Effector memory CD8-positive, alpha-beta T cell (primary cell): ENCODE measurements around the gene METRN.

Experiments used
- ATAC-seq: fragments of 150-1000 bp; cut with Tn5 transposase; replicated peaks from 2 replicates; pipeline ENCODE4 v1.10.0; 2021; ENCODE audit warnings: mild to moderate bottlenecking, moderate library complexity
- DNase-seq, 3 experiments: peaks; one replicate each; pipeline ENCODE4 v3.0.0; 2021
- H3K27ac Mint-ChIP-seq, 2 donors: one replicate each; pipeline ENCODE4 v1.8.0; 2022; ENCODE audit warnings: mild to moderate bottlenecking in 2 of 2, mixed read lengths in 2 of 2, moderate library complexity in 2 of 2
- H3K27me3 Mint-ChIP-seq, 2 donors: one replicate each; pipeline ENCODE4 v1.8.0; 2022; ENCODE audit warnings: mixed read lengths in 2 of 2
- H3K36me3 Mint-ChIP-seq: one replicate; pipeline ENCODE4 v1.8.0; 2022; ENCODE audit warnings: mild to moderate bottlenecking, moderate library complexity, mixed read lengths; ENCODE audit not compliant: insufficient read depth
- H3K4me1 Mint-ChIP-seq, 2 donors: one replicate each; pipeline ENCODE4 v1.8.0; 2022; ENCODE audit warnings: low read depth in 2 of 2, mixed read lengths in 2 of 2
- H3K4me3 Mint-ChIP-seq, 2 donors: one replicate each; pipeline ENCODE4 v1.8.0; 2022; ENCODE audit warnings: mild to moderate bottlenecking in 2 of 2, mixed read lengths in 2 of 2, moderate library complexity in 2 of 2
- H3K9me3 Mint-ChIP-seq, 2 donors: one replicate each; pipeline ENCODE4 v1.8.0; 2022; ENCODE audit warnings: mixed read lengths in 2 of 2

Gene METRN

GRCh38 chr16:692356-693108 lies 22.4 kb upstream of the METRN start:
- Mint-ChIP-seq H3K4me3 (peak overlapping the region in 1 of 2 donors; percentile 86), H3K27me3 (no peaks in the 10 kb centered on the region), H3K27ac (peak overlapping the region; percentile 33 to 44), H3K9me3 (no peaks in the 10 kb centered on the region), H3K4me1 (peaks cover 15 to 24% of the 10 kb centered on the region in 2 donors), H3K36me3 (peaks cover 9% of the 10 kb centered on the region)
- no peak for DNase-seq
- ATAC-seq: no peak

DNA sequence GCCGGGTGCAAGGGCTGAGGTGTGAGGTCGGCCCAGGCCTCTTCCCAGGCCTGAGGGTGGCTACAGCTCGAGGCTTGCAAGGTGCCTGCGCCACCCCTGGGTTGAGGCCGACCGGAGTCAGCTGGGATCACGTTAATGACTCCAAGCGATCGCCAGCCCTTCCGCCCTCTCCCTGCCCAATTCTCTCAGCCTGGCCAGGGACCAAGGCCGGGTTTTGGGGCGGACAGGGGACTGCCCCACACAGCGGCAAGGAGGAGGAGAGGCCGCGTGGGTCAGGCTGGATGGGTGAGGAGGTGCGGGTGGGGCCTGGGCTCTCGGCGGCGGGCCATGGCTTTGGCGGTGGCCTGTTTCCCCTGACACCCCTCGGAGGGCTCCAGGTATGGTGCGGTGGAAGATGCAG lies 21.6 kb upstream of the METRN start:
- DNase-seq: no peak
- Mint-ChIP-seq H3K4me3 (peak overlapping the region; percentile 54 to 86), H3K9me3 (no peaks in the 10 kb centered on the region), H3K27ac (peak overlapping the region in 1 of 2 donors; percentile 33), H3K4me1 (peaks cover 15 to 24% of the 10 kb centered on the region in 2 donors), H3K27me3 (no peaks in the 10 kb centered on the region), H3K36me3 (peaks cover 9% of the 10 kb centered on the region)
- no peak for ATAC-seq

GRCh38 chr16:693766-694165 lies 21.2 kb upstream of the METRN start:
- H3K4me3 Mint-ChIP-seq: peak overlapping the region; percentile 54 to 86
- no peaks in the 10 kb centered on the region for H3K9me3 Mint-ChIP-seq
- no peak overlapping the region for H3K27ac Mint-ChIP-seq
- DNase-seq (peak in 2 of 3 experiments; percentile 41 to 42), ATAC-seq (peak; percentile 45)
- H3K4me1 Mint-ChIP-seq: peaks cover 15 to 24% of the 10 kb centered on the region in 2 donors
- H3K27me3 Mint-ChIP-seq: no peaks in the 10 kb centered on the region
- H3K36me3 Mint-ChIP-seq: peaks cover 9% of the 10 kb centered on the region

DNA sequence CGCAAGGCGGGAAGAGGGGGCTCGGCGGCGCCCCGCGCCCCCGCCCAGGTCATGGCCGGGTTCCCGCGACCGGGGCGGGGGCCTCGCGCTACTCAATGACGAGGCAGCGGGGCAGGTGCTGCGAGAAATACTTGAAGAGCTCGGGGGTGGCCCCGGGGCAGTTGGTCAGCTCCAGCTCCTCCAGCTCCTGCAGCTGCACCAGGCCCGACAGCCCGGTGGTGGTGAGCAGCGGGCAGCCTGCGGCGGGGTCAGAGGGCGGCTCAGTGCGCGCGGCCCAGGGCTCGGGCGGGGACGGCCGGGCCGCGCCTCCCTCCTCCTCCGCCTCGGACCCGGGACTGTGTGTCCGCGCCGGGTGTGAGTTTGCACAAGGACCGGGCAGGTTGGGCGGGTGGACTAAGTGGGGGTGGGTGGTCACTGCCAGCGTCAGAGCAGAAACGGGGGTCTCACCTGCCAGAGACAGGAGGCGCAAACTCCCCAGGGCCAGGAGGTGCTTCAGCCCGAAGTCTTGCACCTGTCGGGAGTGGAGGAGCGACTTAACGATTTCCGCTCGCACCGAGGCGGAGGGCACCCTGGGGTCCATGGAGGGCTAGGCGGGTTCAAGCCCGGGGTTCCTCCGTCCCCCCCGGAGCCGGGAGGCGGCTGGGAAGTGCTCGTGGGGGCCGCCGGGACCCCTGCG lies 20.6 kb upstream of the METRN start:
- Mint-ChIP-seq H3K36me3 (peaks cover 9% of the 10 kb centered on the region), H3K27me3 (no peaks in the 10 kb centered on the region), H3K9me3 (no peaks in the 10 kb centered on the region), H3K4me3 (peak overlapping the region; percentile 73 to 86), H3K4me1 (peaks cover 15 to 19% of the 10 kb centered on the region in 2 donors), H3K27ac (no peak overlapping the region)
- DNase-seq: no peak
- ATAC-seq: peak; percentile 12

DNA sequence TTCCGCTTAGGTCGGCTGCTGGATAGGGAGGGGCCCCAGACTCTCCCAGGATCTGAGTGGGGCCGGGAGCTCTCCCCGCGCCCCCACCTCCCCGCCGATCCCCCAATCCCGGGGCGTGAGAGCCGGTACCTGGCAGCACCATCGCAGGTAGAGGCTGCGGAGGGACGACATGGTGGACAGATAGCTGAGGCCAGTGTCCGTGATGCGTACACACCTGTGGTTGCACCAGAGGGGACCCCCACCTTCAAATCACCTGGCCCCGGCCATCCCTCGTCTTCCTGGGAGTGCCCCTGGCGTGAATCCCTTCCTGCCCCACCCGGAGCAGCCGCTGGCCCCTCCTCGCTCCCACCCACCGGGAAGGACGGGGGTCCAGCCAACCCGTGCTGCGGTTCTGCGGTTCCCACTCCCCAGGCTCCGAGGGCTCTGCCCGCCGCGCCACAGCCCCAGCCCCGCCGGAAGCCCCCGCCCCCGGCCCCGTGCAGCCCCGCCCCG lies 20.0 kb upstream of the METRN start:
- Mint-ChIP-seq H3K36me3 (peaks cover 9% of the 10 kb centered on the region), H3K4me1 (peaks cover 15% of the 10 kb centered on the region in 2 donors), H3K9me3 (no peaks in the 10 kb centered on the region), H3K4me3 (peak overlapping the region; percentile 73 to 86), H3K27me3 (no peaks in the 10 kb centered on the region), H3K27ac (no peak overlapping the region)
- ATAC-seq (no peak), DNase-seq (no peak)

DNA sequence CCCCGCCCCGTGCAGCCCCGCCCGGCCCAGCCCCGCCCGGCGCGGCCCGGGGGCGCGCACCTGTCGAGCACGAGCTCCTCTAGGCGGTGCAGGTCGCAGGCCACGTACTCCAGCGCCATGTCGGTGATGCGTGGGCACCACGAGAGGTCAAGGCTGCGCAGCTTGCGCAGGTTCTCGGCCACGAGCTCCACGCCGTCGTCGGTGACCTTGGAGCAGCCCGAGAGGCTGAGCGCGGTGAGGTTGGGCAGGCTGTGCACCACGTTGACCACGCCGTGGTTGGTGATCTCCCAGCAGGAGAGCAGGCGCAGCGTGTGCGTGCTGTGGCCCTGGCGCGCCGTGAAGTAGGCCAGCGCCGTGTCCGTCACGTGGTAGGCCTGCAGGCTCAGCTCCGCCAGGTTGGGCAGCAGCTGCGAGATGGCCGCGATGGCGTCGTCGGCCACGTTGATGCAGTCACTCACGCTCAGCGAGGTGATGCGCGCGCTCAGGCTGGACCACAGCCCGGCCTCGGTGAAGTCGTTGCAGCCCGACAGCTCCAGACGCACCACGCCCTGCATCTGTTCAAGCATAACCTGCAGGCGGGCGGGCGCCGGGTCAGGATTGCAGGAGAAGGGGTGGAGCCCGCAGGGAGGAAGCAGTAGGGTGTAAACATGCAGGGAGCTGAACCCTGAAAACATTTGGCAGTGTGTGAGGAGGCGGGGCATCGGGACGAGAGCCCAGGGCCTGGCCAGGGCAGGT lies 19.4 kb upstream of the METRN start:
- peaks cover 10 to 11% of the 10 kb centered on the region in 2 donors for H3K4me1 Mint-ChIP-seq
- peak overlapping the region; percentile 74 to 86 for H3K4me3 Mint-ChIP-seq
- H3K36me3 Mint-ChIP-seq: peaks cover 6% of the 10 kb centered on the region
- peak in 2 of 3 experiments; percentile 46 to 52 for DNase-seq
- no peak overlapping the region for H3K27ac Mint-ChIP-seq
- H3K9me3 Mint-ChIP-seq: no peaks in the 10 kb centered on the region
- no peaks in the 10 kb centered on the region for H3K27me3 Mint-ChIP-seq
- ATAC-seq: peak; percentile 69

DNA sequence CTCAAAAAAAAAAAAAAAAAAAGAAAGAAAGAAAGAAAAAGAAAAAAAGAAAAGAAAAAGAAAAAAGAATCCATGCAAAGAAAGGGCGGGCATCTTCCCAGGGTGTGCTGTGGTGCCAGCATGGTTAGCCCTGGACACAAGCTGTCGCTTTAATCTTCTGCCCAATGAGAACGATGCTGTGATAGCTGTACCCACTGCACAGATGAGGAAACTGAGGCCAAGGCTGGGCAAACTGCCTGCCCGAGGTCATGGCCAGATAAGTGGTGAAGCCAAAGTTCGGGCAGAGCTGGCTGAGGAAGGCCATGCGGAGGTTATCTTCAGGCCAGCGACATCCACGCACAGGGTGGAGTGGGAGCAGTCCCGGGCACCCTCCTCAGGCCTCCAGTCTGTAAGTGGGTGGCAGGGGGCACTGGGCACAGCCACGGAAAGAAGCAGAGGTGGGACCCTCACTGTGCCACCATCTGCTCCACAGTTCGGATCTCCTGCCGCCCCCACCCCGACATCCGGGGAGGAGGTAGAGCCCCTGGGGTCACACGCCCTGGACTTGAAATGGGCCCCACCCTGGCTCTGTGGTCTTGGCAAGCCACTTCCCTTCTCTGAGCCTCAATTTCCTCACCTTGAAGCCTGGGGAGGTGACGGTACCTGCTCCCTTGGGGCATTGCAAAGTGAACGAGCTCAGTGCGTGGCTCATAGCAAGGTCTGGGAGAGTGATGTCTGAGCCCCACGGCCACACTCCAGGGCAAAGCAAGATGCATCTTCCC lies 15.8 kb upstream of the METRN start:
- Mint-ChIP-seq H3K27ac (no peak overlapping the region), H3K9me3 (no peaks in the 10 kb centered on the region), H3K4me1 (peaks cover 4 to 10% of the 10 kb centered on the region in 2 donors), H3K36me3 (peaks cover 9% of the 10 kb centered on the region), H3K27me3 (peaks cover 14 to 24% of the 10 kb centered on the region in 2 donors), H3K4me3 (peak overlapping the region; percentile 40 to 54)
- DNase-seq: no peak
- ATAC-seq: no peak

DNA sequence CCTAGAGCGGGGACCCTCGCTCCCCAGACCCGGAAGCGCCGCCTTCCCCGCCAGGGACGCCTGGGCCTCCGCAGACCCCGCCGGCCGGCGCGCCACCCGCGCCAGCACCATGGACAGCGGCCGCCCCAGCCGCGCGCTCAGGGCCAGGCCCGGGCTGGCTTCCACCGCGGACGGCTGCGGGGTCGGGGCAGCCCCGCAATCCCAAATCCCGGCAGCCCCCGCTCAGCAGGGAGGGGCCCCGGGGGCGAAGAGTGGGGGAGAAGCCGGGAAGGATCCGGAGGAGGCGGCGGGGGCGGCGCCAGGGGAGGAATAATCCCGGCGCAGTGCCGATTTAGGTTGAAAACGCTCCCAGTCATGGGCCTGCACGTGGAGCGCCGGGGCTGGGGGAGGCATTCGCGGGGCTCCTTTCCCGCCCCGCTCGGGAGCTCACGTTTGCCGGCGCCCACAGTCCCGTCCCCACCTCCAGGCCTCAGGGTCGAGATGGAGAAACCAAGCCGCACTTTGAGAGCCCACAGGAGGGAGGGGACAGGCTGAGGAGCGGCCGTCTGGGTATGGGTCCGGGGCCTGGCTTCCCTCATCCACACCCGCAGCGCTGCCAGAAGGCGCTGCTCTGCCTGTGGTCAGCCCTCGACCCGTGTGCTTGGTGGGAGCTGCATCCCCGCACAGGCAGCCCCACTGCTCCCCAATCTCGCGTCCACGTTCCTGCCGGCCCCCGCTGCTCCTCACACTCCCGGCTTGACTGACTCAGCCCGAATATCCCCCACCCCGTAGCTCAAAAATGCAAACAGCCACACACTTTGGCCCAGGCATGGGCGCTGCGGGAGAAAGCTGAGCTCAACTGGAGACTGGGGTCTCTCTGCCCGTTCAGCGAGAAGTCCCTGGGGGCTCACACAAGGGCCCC lies 14.0 kb upstream of the METRN start:
- ATAC-seq (peak; percentile 74), DNase-seq (peak; percentile 44 to 58 (median 56))
- Mint-ChIP-seq H3K4me3 (no peak overlapping the region), H3K36me3 (peaks cover 12% of the 10 kb centered on the region), H3K4me1 (peaks cover 0 to 4% of the 10 kb centered on the region in 2 donors), H3K27me3 (peaks cover 14 to 31% of the 10 kb centered on the region in 2 donors), H3K27ac (peak overlapping the region in 1 of 2 donors; percentile 65), H3K9me3 (no peaks in the 10 kb centered on the region)

GRCh38 chr16:702341-702740 lies 12.6 kb upstream of the METRN start:
- H3K27me3 Mint-ChIP-seq: peaks cover 20 to 44% of the 10 kb centered on the region in 2 donors
- H3K36me3 Mint-ChIP-seq: peaks cover 9% of the 10 kb centered on the region
- peaks cover 0 to 9% of the 10 kb centered on the region in 2 donors for H3K4me1 Mint-ChIP-seq
- DNase-seq: no peak
- no peak for ATAC-seq
- no peaks in the 10 kb centered on the region for H3K9me3 Mint-ChIP-seq
- H3K4me3 Mint-ChIP-seq: peak overlapping the region; percentile 15 to 29
- H3K27ac Mint-ChIP-seq: no peak overlapping the region

- Mint-ChIP-seq H3K36me3 (peaks cover 9% of the 10 kb centered on the region), H3K27ac (no peak overlapping the region), H3K27me3 (peaks cover 29 to 54% of the 10 kb centered on the region in 2 donors), H3K9me3 (no peaks in the 10 kb centered on the region), H3K4me1 (peaks cover 0 to 9% of the 10 kb centered on the region in 2 donors), H3K4me3 (no peak overlapping the region)
- DNase-seq (no peak), ATAC-seq (no peak)
Measured at GRCh38 chr16:703406-703805, 11.5 kb upstream of the METRN start.

DNA sequence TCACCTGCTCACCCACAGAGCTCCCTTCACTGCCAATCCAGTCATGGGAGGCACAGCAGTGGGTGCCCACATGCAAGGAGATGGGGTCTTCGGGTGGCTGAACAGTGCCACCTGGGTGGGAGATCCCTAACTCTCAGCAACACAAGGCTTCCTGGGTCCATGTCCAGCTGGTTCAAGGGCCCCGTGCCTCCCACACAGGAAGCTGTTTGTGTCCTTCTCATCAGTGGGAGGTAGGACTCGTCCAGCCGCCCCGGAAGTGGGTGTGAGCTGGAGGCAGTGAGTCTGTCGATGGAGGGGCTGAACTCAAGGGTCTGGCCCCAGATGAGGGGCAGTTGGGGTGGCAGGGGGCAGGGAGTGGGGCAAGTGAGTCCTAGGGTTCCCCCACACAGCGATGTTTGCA lies 10.9 kb upstream of the METRN start:
- peaks cover 9% of the 10 kb centered on the region for H3K36me3 Mint-ChIP-seq
- H3K4me3 Mint-ChIP-seq: no peak overlapping the region
- H3K27me3 Mint-ChIP-seq: peaks cover 35 to 61% of the 10 kb centered on the region in 2 donors
- no peak overlapping the region for H3K27ac Mint-ChIP-seq
- peaks cover 0 to 9% of the 10 kb centered on the region in 2 donors for H3K4me1 Mint-ChIP-seq
- no peak for ATAC-seq
- no peak for DNase-seq
- no peaks in the 10 kb centered on the region for H3K9me3 Mint-ChIP-seq
